Measurements from ENCODE around the gene LGI4. TPM values are rescaled to one million over a fixed set of nuclear protein-coding genes. Genes with fewer than 3 reads are reported as not detected.
A peak's percentile ranks its signal among the peaks of the same experiment; 100 is the strongest.

Gene LGI4
- total and polyA plus RNA-seq, 2 donors from 2014 or later: 5.1 to 7.5 TPM

- Histone ChIP-seq H3K9me3 (ENCODE audit: control insufficient read depth in 2 of 3, insufficient read depth in 1 of 3, low read length in 3 of 3) (no peaks in the 10 kb centered on the region), H3K4me3 (ENCODE audit: low read length in 3 of 3) (peak overlapping the region; percentile 70 to 79 (median 77)), H3K27me3 (ENCODE audit: control insufficient read depth, insufficient read depth, low read length) (no peaks in the 10 kb centered on the region), H3K9ac (ENCODE audit: low read length in 3 of 3) (peak overlapping the region; percentile 61 to 88 (median 67)), H3K36me3 (ENCODE audit: control insufficient read depth in 2 of 3, insufficient read depth in 3 of 3, low read length in 3 of 3) (no peaks in the 10 kb centered on the region), H3K4me1 (ENCODE audit: control insufficient read depth in 2 of 3, insufficient read depth in 2 of 3, low read depth in 1 of 3, low read length in 3 of 3) (peaks cover 0 to 9% (median 0%) of the 10 kb centered on the region in 3 donors), H3K27ac (ENCODE audit: low read depth in 2 of 2, low read length in 2 of 2) (peak overlapping the region; percentile 75 to 89)
- FAIRE-seq (no peak), DNase-seq (peak; percentile 91 to 98 (median 95))
- no peak for TF ChIP-seq CTCF (IDR thresholded peaks at IDR 0.05; ENCODE audit: borderline replicate concordance, extremely low read depth, insufficient read depth)
- intact Hi-C loops (cut with DNase I): no loop called here
These were observed 10.5 kb downstream of the LGI4 start for GRCh38 chr19:35124098-35125060.

- Histone ChIP-seq H3K4me3 (ENCODE audit: low read length in 3 of 3) (no peak overlapping the region), H3K9me3 (ENCODE audit: control insufficient read depth in 2 of 3, insufficient read depth in 1 of 3, low read length in 3 of 3) (no peaks in the 10 kb centered on the region), H3K27me3 (ENCODE audit: control insufficient read depth, insufficient read depth, low read length) (no peaks in the 10 kb centered on the region), H3K36me3 (ENCODE audit: control insufficient read depth in 2 of 3, insufficient read depth in 3 of 3, low read length in 3 of 3) (no peaks in the 10 kb centered on the region), H3K9ac (ENCODE audit: low read length in 3 of 3) (peak overlapping the region in 1 of 3 donors; percentile 67), H3K4me1 (ENCODE audit: control insufficient read depth in 2 of 3, insufficient read depth in 2 of 3, low read depth in 1 of 3, low read length in 3 of 3) (peaks cover 0 to 9% (median 0%) of the 10 kb centered on the region in 3 donors), H3K27ac (ENCODE audit: low read depth in 2 of 2, low read length in 2 of 2) (peak overlapping the region in 1 of 2 donors; percentile 2)
- TF ChIP-seq CTCF (IDR thresholded peaks at IDR 0.05; ENCODE audit: borderline replicate concordance, extremely low read depth, insufficient read depth): no peak
- peak in 1 of 5 donors; percentile 82 for DNase-seq
- no peak for FAIRE-seq
- intact Hi-C loops (cut with DNase I): no loop called here
These were observed 11.3 kb downstream of the LGI4 start for GRCh38 chr19:35123573-35123972.

GRCh38 chr19:35122687-35123551 lies 11.9 kb downstream of the LGI4 start:
- DNase-seq: peak in 1 of 5 donors; percentile 69
- no peaks in the 10 kb centered on the region for H3K36me3 ChIP-seq (ENCODE audit: control insufficient read depth in 2 of 3, insufficient read depth in 3 of 3, low read length in 3 of 3)
- no peak for TF ChIP-seq CTCF (IDR thresholded peaks at IDR 0.05; ENCODE audit: borderline replicate concordance, extremely low read depth, insufficient read depth)
- peaks cover 0 to 9% (median 0%) of the 10 kb centered on the region in 3 donors for H3K4me1 ChIP-seq (ENCODE audit: control insufficient read depth in 2 of 3, insufficient read depth in 2 of 3, low read depth in 1 of 3, low read length in 3 of 3)
- intact Hi-C loops (cut with DNase I): no loop called here
- no peak overlapping the region for H3K27ac ChIP-seq (ENCODE audit: low read depth in 2 of 2, low read length in 2 of 2)
- no peak overlapping the region for H3K4me3 ChIP-seq (ENCODE audit: low read length in 3 of 3)
- H3K27me3 ChIP-seq (ENCODE audit: control insufficient read depth, insufficient read depth, low read length): no peaks in the 10 kb centered on the region
- H3K9me3 ChIP-seq (ENCODE audit: control insufficient read depth in 2 of 3, insufficient read depth in 1 of 3, low read length in 3 of 3): no peaks in the 10 kb centered on the region
- no peak for FAIRE-seq
- no peak overlapping the region for H3K9ac ChIP-seq (ENCODE audit: low read length in 3 of 3)

Measured in kidney (tissue), 14 donors.